GM21515 (cell line): Measurements from ENCODE around the gene CUX1.
"Not testable (repeated sequence)": the region's sequence is repeated elsewhere in the genome, so short reads cannot be mapped to it uniquely, and the experiment has no call there.

Source experiments
- ATAC-seq: cut with Tn5 transposase; IDR thresholded peaks from one replicate; pipeline ENCODE4 v1.9.1; 2021; ENCODE audit not compliant: unreplicated experiment

The CUX1 gene

DNA sequence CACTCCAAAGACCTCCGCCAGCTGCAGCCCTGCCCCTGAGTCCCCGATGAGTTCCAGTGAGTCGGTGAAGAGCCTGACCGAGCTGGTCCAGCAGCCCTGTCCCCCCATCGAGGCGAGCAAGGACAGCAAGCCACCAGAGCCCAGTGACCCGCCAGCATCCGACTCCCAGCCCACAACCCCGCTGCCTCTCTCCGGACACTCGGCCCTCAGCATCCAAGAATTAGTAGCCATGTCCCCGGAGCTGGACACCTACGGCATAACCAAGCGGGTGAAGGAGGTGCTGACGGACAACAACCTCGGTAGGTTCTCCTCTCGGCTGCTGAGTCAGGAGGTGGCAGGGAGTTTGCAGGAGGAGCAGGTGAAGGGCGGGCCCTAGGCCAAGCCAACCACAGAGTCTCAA lies 409.9 kb downstream of the CUX1 start:
- no peak for ATAC-seq

DNA sequence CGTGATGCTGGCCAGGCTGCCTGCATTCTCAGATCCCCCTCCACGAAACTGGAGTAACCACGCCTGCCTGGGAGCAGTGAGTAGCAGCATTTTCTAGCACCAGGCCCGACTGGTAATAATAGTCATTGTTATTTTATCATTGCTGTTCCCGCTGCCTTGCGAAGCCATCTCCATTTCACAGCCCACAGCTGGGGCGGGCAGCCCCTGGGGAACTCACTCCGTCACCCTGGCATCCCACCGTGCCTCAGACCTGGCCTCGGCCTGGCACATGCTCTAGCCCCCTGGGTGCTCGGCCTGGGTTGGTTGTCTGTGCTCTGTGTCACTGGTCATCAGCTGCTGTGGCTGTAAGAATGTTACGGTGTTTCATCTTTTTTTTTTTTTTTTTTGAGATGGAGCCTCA lies 411.5 kb downstream of the CUX1 start:
- no peak for ATAC-seq

DNA sequence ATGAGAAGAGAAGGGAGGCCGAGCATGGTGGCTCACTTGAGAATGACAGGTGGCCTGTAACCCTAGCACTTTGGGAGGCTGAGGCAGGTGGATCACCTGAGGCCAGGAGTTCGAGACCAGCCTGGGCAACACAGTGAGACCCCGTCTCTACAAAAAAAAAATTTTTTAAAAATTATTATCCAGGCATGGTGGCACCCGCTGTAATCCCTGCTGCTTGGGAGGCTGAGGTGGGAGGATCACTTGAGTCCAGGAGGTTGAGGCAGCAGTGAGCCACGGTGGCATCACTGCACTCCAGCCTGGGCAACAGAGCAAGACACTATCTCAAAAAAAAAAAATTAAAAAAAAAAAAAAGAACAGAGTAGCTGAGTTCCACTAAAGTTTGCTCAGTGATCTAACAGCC lies 412.7 kb downstream of the CUX1 start:
- not testable (repeated sequence) for ATAC-seq

DNA sequence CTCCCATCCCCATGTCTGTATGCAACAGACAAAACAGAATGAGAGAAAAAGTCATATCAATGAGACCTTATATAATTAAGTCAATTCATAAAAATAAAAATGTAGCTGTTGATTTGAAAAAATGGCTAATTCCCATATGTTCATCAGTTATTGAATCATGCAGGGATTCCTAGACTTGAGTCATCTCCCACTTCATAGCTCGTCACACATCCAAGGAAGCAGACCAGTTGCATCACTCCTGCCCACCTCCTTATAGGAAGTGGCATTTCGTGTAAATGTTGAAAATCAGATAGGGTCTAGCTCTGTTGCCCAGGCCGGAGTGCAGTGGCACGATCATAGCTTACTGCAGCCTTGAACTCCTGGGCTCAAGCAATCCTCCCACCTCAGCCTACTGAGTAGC lies 413.2 kb downstream of the CUX1 start:
- ATAC-seq = no peak

DNA sequence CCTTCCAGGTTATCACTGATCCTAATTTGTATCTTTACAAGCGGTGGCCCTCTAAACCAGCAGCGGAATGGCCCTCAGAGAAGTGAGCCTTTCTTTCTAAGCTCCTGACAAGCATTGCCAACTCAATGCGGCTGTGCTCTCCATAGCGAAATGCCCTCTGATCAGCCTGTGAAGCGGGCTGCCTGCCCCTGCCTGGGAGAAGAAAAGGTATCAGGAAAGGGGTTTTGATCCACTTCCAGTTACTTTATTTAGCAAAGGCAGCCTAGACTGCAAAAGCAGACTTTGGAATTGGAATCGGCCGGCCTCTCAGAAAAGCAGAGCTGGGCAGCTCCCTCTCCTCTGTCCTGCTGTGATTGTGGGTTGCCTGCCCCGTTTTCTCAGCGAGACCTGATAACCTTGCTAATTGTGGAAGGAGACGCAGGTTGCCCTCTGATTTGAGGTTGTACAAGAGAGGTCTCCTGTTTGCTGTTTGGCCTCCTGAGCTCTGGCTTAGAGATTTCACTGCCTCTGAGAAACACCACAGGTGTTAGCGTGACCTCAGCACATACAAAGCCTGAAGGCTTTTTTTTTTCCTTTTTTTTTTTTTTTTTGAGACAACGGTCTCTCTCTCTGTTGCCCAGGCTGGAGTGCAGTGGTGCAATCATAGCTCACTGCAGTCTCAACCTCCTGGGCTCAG lies 415.3 kb downstream of the CUX1 start:
- ATAC-seq = no peak

DNA sequence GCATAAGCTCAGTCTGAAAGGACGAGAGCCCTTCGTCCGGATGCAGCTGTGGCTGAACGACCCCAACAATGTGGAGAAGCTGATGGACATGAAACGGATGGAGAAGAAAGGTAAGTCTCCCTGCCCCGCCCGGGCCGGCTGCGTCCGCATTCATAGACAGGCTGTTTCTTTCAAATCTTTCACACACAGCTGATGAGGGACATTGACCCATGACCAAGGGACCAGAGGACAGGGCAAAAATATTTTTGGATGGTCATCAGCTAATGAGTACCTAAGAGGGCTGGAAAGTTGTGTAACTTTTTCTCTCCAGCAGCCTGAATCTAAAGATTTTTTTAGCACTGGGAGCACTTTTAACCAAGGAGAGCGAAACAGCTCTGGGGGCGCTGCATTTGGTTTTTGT lies 416.7 kb downstream of the CUX1 start:
- no peak for ATAC-seq

GRCh38 chr7:102234801-102235550 lies 417.6 kb downstream of the CUX1 start:
- ATAC-seq = no peak

GRCh38 chr7:102236102-102236501 lies 418.7 kb downstream of the CUX1 start:
- ATAC-seq = no peak

DNA sequence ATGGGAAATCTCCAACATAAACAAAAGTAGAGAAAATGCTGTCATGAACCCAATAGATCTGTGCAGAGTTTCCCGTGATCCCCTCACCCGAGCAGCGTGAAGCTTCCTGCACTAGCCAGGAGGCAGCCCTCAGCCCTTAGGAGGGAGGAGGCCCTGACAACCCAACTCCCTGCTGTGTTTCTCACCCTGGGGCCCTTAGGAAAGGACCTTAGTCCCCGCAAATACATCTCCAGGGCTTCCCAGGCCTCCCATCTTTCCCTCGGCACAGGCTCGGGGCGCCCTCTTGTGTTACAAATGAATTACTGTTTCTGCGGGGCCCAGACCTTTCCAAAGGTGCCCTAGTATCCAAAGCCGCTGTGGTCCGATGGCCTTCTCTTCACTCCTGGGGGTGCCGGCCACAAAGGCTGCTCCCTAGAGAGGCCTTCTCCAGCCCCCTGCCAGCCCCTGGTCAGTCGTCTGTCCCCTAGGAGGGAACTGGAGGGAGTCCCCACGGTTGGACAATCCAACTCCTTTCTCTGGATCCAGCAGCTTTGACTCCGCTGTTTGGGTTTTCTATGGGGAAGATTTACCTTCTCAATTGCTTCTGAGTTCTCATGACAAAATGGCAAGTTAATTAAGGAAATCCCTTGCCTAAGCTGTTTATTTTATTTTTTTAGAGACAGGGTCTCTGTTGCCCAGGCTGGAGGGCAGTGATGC lies 419.3 kb downstream of the CUX1 start:
- no peak for ATAC-seq

GRCh38 chr7:102239206-102239820 lies 421.9 kb downstream of the CUX1 start:
- no peak for ATAC-seq

- no peak for ATAC-seq
Measured at GRCh38 chr7:102241431-102241830, 424.0 kb downstream of the CUX1 start.

DNA sequence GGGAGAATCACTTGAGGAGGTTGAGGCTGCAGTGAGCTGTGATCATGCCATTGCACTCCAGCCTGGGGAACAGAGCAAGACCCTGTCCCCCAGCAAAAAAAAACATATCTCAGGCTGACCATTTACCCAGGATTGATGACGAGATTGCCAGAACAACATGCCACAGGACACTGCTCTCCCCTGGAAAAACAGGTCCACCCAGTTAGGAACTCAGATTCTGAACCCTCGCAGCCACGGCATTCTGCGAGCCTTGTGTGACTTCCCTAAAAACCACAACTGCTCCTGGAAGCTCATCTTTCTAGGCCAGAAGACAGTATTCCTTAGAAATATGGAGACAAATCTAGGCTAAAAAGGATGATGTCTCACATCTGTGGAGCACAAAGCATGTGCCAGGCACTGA lies 427.2 kb downstream of the CUX1 start:
- no peak for ATAC-seq

- ATAC-seq = no peak
Measured at GRCh38 chr7:102248081-102248455, 430.6 kb downstream of the CUX1 start.

- ATAC-seq = no peak
Measured at GRCh38 chr7:102248456-102249395, 431.3 kb downstream of the CUX1 start.

- no peak for ATAC-seq
Measured at GRCh38 chr7:102251531-102252365, 434.3 kb downstream of the CUX1 start.

- ATAC-seq = no peak
Measured at GRCh38 chr7:102252366-102252982, 435.0 kb downstream of the CUX1 start.

- no peak for ATAC-seq
Measured at GRCh38 chr7:102253066-102253972, 435.9 kb downstream of the CUX1 start.

GRCh38 chr7:102253973-102254370 lies 436.5 kb downstream of the CUX1 start:
- ATAC-seq = no peak
